Psoas muscle (tissue), 8 donors: Measurements from ENCODE around the gene ATP9B. TPM values are rescaled to one million over a fixed set of nuclear protein-coding genes. Genes with fewer than 3 reads are reported as not detected.

ENCODE experiments used
- ATAC-seq, 4 donors: fragments of 200-7000 bp; cut with Tn5 transposase; one replicate each; pipeline ENCODE4 v1.9.1; 2020; ENCODE audit warnings: moderate library complexity in 3 of 4, mild to moderate bottlenecking in 2 of 4
- DNase-seq, 2 donors: peaks; one replicate each; pipeline ENCODE4 v3.0.0-alpha.2; 2020
- H3K27ac ChIP-seq: fragments of 200-600 bp; one replicate; pipeline ENCODE4 v1.8.0; 2022
- H3K27me3 ChIP-seq, 3 donors: fragments of 200-600 bp in 1 of 3; one replicate each; pipeline versions ENCODE4 v1.6.1 to v1.8.0; 2013 to 2022; ENCODE audit warnings: low read length in 2 of 3, mild to moderate bottlenecking in 2 of 3, moderate library complexity in 1 of 3; ENCODE audit not compliant: insufficient read depth in 3 of 3
- H3K36me3 ChIP-seq, 2 donors: fragments of 200-600 bp in 1 of 2; one replicate each; pipeline versions ENCODE4 v1.6.1 to v1.8.0; 2013 to 2022; ENCODE audit warnings: low read depth in 1 of 2, mild to moderate bottlenecking in 1 of 2, moderate library complexity in 1 of 2; ENCODE audit not compliant: insufficient read depth in 1 of 2
- H3K4me1 ChIP-seq: fragments of 200-600 bp; one replicate; pipeline ENCODE4 v1.8.0; 2022
- H3K4me3 ChIP-seq: fragments of 200-600 bp; one replicate; pipeline ENCODE4 v1.8.0; 2022; ENCODE audit warnings: mild to moderate bottlenecking
- H3K9me3 ChIP-seq: fragments of 200-600 bp; one replicate; pipeline ENCODE4 v1.8.0; 2022
- CTCF ChIP-seq: fragments of 200-600 bp; IDR thresholded peaks from one replicate; pipeline ENCODE4 v1.8.0; 2022; ENCODE audit warnings: antibody characterized with exemption
- WGBS, 3 donors: extraction: QIAGEN DNeasy Blood & Tissue Kit; methylation state at CpG; one replicate each; pipeline versions ENCODE4 v1.1.6 to v1.1.7; 2013; 5-methylcytosine and 5-hydroxymethylcytosine counted together
- intact Hi-C, 2 donors: fragments of 100-400 bp; cut with DNase I; formaldehyde crosslinking; loops; one replicate each; pipeline versions ENCODE4 v1.11.0 to v1.14.2; 2022
- polyA plus RNA-seq, 3 donors: library from polyadenylated mRNA; stranded (reverse); fragments of 200-250 nt; gene quantifications; one replicate each; pipeline ENCODE4 v1.2.3, GENCODE V29; 2013
- total RNA-seq, 4 donors: library from RNA; stranded (reverse); fragmentation: NEBNext Ultra II Directional in 2 of 4; extraction: Animal tissue kit (Norgen Biotek cat#: 25700) in 2 of 4; gene quantifications; one replicate each; pipeline versions ENCODE4 v1.2.1 to v1.2.4, GENCODE V29; 2021 to 2023
- donor health status: healthy with polysubstance abuse.
- donor health status: DM: no; HTN: no; CAD: no; lungs with moderate emphysema.
- donor health status: Bipolar disorder and iron deficiency.
- donor health status: healthy.
- donor health status: DM: yes; HTN: yes; CAD: no.
- donor health status: DM: no; HTN: no; CAD: no.
- donor health status: DM: no; HTN: no; CAD: no.
- donor health status: DM: yes; HTN: yes; CAD: no.

Gene ATP9B
- total and polyA plus RNA-seq, 7 donors = 5.0 to 22.1 (median 9.8) TPM

GRCh38 chr18:79409313-79409712, 340.1 kb downstream of the ATP9B start:
- Histone ChIP-seq H3K27me3 (no peaks in the 10 kb centered on the region), H3K4me1 (peaks cover 20% of the 10 kb centered on the region), H3K4me3 (no peak overlapping the region), H3K27ac (no peak overlapping the region), H3K36me3 (peaks cover 0 to 30% of the 10 kb centered on the region in 2 donors), H3K9me3 (no peaks in the 10 kb centered on the region)
- no peak for ATAC-seq
- no peak for TF ChIP-seq CTCF
- no peak for DNase-seq
- WGBS, 3 donors = 95 to 100% (median 100%) methylated on average over 3 of the region's 3 CpGs
- intact Hi-C loops = no loop called here

DNA sequence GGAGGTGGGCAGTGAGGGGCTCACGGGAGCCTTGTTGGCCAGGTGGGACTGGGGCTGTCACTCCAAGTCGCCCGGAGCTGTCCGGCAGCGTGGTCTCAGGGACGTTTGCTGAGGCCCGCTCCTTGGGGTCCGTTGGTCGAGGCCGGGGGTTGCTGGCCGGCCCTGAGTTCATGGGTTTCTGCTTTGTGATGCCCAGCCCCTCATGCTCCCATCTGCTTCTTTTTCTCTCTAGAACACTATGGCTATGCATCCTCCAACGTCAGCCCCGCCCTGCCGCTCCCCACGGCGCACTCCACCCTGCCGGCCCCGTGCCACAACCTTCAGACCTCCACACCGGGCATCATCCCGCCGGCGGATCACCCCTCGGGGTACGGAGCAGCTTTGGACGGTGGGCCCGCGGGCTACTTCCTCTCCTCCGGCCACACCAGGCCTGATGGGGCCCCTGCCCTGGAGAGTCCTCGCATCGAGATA, 341.0 kb downstream of the ATP9B start:
- no peaks in the 10 kb centered on the region for H3K9me3 ChIP-seq
- no peak for ATAC-seq

GRCh38 chr18:79410731-79411613, 341.8 kb downstream of the ATP9B start:
- H3K4me3 ChIP-seq = no peak overlapping the region
- ATAC-seq (no peak), DNase-seq (peak in 1 of 2 donors; percentile 49)
- no peak for TF ChIP-seq CTCF
- intact Hi-C loops = no loop called here
- H3K27ac ChIP-seq = no peak overlapping the region
- peaks cover 9% of the 10 kb centered on the region for H3K4me1 ChIP-seq
- 95 to 97% (median 97%) methylated on average over 68 to 84 of the region's 84 CpGs for WGBS, 3 donors
- peaks cover 0 to 30% of the 10 kb centered on the region in 2 donors for H3K36me3 ChIP-seq
- H3K9me3 ChIP-seq = no peaks in the 10 kb centered on the region
- H3K27me3 ChIP-seq = no peaks in the 10 kb centered on the region

More for the DNA sequence above, 341.0 kb downstream of the ATP9B start:
- no peak for TF ChIP-seq CTCF
- H3K4me3 ChIP-seq = no peak overlapping the region
- DNase-seq = peak in 1 of 2 donors; percentile 39
- H3K4me1 ChIP-seq = peaks cover 11% of the 10 kb centered on the region
- H3K27me3 ChIP-seq = no peaks in the 10 kb centered on the region
- peaks cover 0 to 30% of the 10 kb centered on the region in 2 donors for H3K36me3 ChIP-seq
- intact Hi-C loops = no loop called here
- 95 to 96% (median 96%) methylated on average over 30 of the region's 30 CpGs for WGBS, 3 donors
- H3K27ac ChIP-seq = no peak overlapping the region

DNA sequence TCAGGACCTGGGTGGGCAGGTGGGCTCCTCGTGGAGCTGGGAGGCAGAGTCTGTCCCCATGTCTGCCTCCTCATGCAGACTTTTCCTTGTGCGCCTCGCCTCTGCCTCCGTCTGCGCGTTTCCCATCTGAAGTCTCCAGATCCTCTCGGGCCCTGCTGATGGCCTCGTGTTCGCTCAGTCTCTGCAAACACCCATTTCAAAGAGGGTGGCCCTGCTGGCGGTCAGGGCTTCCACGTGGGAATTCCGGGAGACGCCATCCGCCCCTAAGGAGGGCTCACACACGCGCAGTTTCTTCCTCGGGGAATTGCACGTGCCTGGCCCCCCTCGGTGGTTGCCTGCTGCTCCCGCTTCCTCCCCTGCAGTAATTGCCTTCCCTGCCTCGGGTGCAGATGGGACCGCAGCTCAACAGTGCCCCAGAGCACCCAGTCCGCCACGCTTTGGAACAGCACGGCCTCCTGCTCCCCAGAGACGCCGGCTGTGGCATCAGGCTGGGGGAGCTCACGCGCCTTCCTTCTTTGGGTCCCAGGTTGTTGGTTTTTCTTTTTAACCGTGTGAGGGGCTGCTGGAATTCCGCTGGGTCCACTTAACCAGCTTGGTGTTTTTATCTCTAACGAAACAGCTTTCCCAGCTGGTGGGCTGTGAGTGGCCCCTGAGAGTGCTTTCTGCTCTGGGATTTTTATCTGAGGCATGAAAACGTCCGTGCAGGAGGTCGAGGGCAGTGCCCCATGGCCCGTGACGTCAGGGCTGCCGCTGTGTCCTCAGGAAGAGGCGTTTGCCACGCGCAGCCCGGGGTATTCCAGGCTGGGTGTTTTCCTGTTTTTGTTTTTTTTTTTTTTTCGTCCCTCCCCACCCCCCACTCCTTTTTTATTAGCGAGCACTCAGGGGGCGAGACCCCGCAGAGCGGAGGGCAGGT, 342.7 kb downstream of the ATP9B start:
- DNase-seq (peak in 1 of 2 donors; percentile 53), ATAC-seq (no peak)
- TF ChIP-seq CTCF = no peak

More for the DNA sequence above, 342.7 kb downstream of the ATP9B start:
- peaks cover 15% of the 10 kb centered on the region for H3K4me1 ChIP-seq
- no peaks in the 10 kb centered on the region for H3K27me3 ChIP-seq
- no peak overlapping the region for H3K27ac ChIP-seq
- H3K9me3 ChIP-seq = no peaks in the 10 kb centered on the region
- no peak overlapping the region for H3K4me3 ChIP-seq
- intact Hi-C loops = no loop called here
- WGBS, 3 donors = 72 to 81% (median 75%) methylated on average over 45 to 47 of the region's 47 CpGs
- peaks cover 0 to 30% of the 10 kb centered on the region in 2 donors for H3K36me3 ChIP-seq
